Measurements from ENCODE around the gene PLGRKT.
"Not testable (repeated sequence)": the region's sequence is repeated elsewhere in the genome, so short reads cannot be mapped to it uniquely, and the experiment has no call there.

DNA sequence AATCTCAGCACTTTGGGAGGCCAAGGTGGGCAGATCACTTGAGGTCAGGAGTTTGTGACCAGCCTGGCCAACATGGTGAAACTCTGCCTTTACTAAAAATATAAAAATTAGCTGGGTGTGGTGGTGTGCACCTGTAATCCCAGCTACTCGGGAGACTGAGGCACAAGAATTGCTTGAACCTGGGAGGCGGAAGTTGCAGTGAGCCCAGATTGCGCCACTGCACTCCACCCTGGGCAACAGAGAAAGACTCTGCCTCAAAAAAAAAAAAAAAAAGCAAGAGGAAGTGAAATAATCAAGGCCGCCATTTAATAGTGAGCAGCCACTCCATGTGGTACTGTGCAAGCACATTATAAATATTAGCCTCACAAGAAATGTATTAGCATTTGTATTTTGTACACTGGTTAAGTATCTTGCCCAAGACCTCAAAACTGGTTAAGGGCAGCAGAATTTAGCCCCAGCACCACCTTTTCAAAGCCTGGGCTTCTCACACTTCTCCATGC, 27.2 kb upstream of the PLGRKT start:
- TF ChIP-seq CTCF, POLR2A (IDR thresholded peaks at IDR 0.05): not testable (repeated sequence)
